Measurements from ENCODE around the gene DDX59. TPM values are rescaled to one million over a fixed set of nuclear protein-coding genes. Genes with fewer than 3 reads are reported as not detected.

DDX59 gene
- total RNA-seq, 1 experiment from 2014 or later: 9.6 TPM

GRCh38 chr1:200681231-200681630 is 11.5 kb upstream of the DDX59 start:
- no peaks in the 10 kb centered on the region for H3K4me1 ChIP-seq
- no peak overlapping the region for H3K27ac ChIP-seq
- DNase-seq: no peak
- H3K4me3 ChIP-seq: no peak overlapping the region
- H3K36me3 ChIP-seq: no peaks in the 10 kb centered on the region
- no peaks in the 10 kb centered on the region for H3K27me3 ChIP-seq
- H3K9me3 ChIP-seq (replicated peaks): no peaks in the 10 kb centered on the region

- no peak overlapping the region for H3K4me3 ChIP-seq
- H3K27ac ChIP-seq: no peak overlapping the region
- no peak for DNase-seq
- no peaks in the 10 kb centered on the region for H3K9me3 ChIP-seq (replicated peaks)
- no peaks in the 10 kb centered on the region for H3K27me3 ChIP-seq
- H3K4me1 ChIP-seq: no peaks in the 10 kb centered on the region
- H3K36me3 ChIP-seq: no peaks in the 10 kb centered on the region
Observed at GRCh38 chr1:200676829-200677228, 7.1 kb upstream of the DDX59 start.

GRCh38 chr1:200675588-200675852 is 5.8 kb upstream of the DDX59 start:
- H3K4me3 ChIP-seq: no peak overlapping the region
- H3K9me3 ChIP-seq (replicated peaks): no peaks in the 10 kb centered on the region
- no peaks in the 10 kb centered on the region for H3K27me3 ChIP-seq
- no peak for DNase-seq
- H3K4me1 ChIP-seq: peaks cover 2% of the 10 kb centered on the region; the same call in 1 of the 2 replicates
- H3K36me3 ChIP-seq: no peaks in the 10 kb centered on the region
- H3K27ac ChIP-seq: no peak overlapping the region

- Histone ChIP-seq H3K36me3 (no peaks in the 10 kb centered on the region), H3K4me1 (peaks cover 2% of the 10 kb centered on the region; the same call in 1 of the 2 replicates), H3K9me3 (replicated peaks) (no peaks in the 10 kb centered on the region), H3K27me3 (no peaks in the 10 kb centered on the region), H3K4me3 (no peak overlapping the region), H3K27ac (no peak overlapping the region)
- DNase-seq: no peak
Observed at GRCh38 chr1:200674838-200675587, 5.3 kb upstream of the DDX59 start.

GRCh38 chr1:200673952-200674823 is 4.5 kb upstream of the DDX59 start:
- H3K27me3 ChIP-seq: no peaks in the 10 kb centered on the region
- H3K36me3 ChIP-seq: no peaks in the 10 kb centered on the region
- peaks cover 2% of the 10 kb centered on the region; the same call in 1 of the 2 replicates for H3K4me1 ChIP-seq
- H3K4me3 ChIP-seq: no peak overlapping the region
- no peak for DNase-seq
- H3K27ac ChIP-seq: no peak overlapping the region
- no peaks in the 10 kb centered on the region for H3K9me3 ChIP-seq (replicated peaks)

- peaks cover 2% of the 10 kb centered on the region; the same call in 1 of the 2 replicates for H3K4me1 ChIP-seq
- H3K27me3 ChIP-seq: no peaks in the 10 kb centered on the region
- H3K27ac ChIP-seq: no peak overlapping the region
- H3K9me3 ChIP-seq (replicated peaks): no peaks in the 10 kb centered on the region
- H3K36me3 ChIP-seq: no peaks in the 10 kb centered on the region
- peak in 1 of 2 experiments; percentile 2 for DNase-seq
- peak overlapping the region; percentile 78 for H3K4me3 ChIP-seq
Observed at GRCh38 chr1:200671235-200671786, 1.6 kb upstream of the DDX59 start.

- Histone ChIP-seq H3K4me3 (peak overlapping the region; percentile 78), H3K27me3 (no peaks in the 10 kb centered on the region), H3K9me3 (replicated peaks) (no peaks in the 10 kb centered on the region), H3K36me3 (no peaks in the 10 kb centered on the region), H3K27ac (peak overlapping the region; percentile 96), H3K4me1 (peaks cover 2% of the 10 kb centered on the region; the same call in 1 of the 2 replicates)
- DNase-seq: peak; percentile 41 to 64
Observed at GRCh38 chr1:200670242-200671118, 773 bp upstream of the DDX59 start.

- Histone ChIP-seq H3K27me3 (no peaks in the 10 kb centered on the region), H3K4me1 (peaks cover 2% of the 10 kb centered on the region; the same call in 1 of the 2 replicates), H3K27ac (peak overlapping the region; percentile 96), H3K36me3 (no peaks in the 10 kb centered on the region), H3K9me3 (replicated peaks) (no peaks in the 10 kb centered on the region), H3K4me3 (peak overlapping the region; percentile 78)
- peak in 1 of 2 experiments; percentile 2 for DNase-seq
Observed at GRCh38 chr1:200668514-200669313, 993 bp downstream of the DDX59 start.

- no peak for DNase-seq
- Histone ChIP-seq H3K36me3 (no peaks in the 10 kb centered on the region), H3K4me3 (no peak overlapping the region), H3K9me3 (replicated peaks) (no peaks in the 10 kb centered on the region), H3K27ac (no peak overlapping the region), H3K27me3 (no peaks in the 10 kb centered on the region), H3K4me1 (peaks cover 2% of the 10 kb centered on the region; the same call in 1 of the 2 replicates)
Observed at GRCh38 chr1:200666309-200666708, 3.4 kb downstream of the DDX59 start.

- no peak for DNase-seq
- Histone ChIP-seq H3K4me3 (no peak overlapping the region), H3K27ac (no peak overlapping the region), H3K9me3 (replicated peaks) (no peaks in the 10 kb centered on the region), H3K27me3 (no peaks in the 10 kb centered on the region), H3K36me3 (no peaks in the 10 kb centered on the region), H3K4me1 (no peaks in the 10 kb centered on the region)
Observed at GRCh38 chr1:200665861-200666260, 3.8 kb downstream of the DDX59 start.

GRCh38 chr1:200660719-200661118 is 9.0 kb downstream of the DDX59 start:
- H3K4me1 ChIP-seq: no peaks in the 10 kb centered on the region
- no peak for DNase-seq

GRCh38 chr1:200659269-200659668 is 10.4 kb downstream of the DDX59 start:
- Histone ChIP-seq H3K9me3 (replicated peaks) (no peaks in the 10 kb centered on the region), H3K36me3 (no peaks in the 10 kb centered on the region), H3K27ac (no peak overlapping the region), H3K4me3 (no peak overlapping the region), H3K4me1 (no peaks in the 10 kb centered on the region), H3K27me3 (no peaks in the 10 kb centered on the region)
- DNase-seq: no peak

More at GRCh38 chr1:200660719-200661118, 9.0 kb downstream of the DDX59 start:
- Histone ChIP-seq H3K27me3 (no peaks in the 10 kb centered on the region), H3K36me3 (no peaks in the 10 kb centered on the region), H3K27ac (no peak overlapping the region), H3K9me3 (replicated peaks) (no peaks in the 10 kb centered on the region), H3K4me3 (no peak overlapping the region)

GRCh38 chr1:200658037-200658818 is 11.5 kb downstream of the DDX59 start:
- Histone ChIP-seq H3K27me3 (no peaks in the 10 kb centered on the region), H3K9me3 (replicated peaks) (no peaks in the 10 kb centered on the region), H3K27ac (no peak overlapping the region), H3K4me1 (no peaks in the 10 kb centered on the region), H3K36me3 (no peaks in the 10 kb centered on the region), H3K4me3 (no peak overlapping the region)
- no peak for DNase-seq
